SK-N-MC (cell line): ENCODE measurements around the gene ETV6.

ENCODE experiments used
- EZH2 ChIP-seq: fragments of 200-600 bp; sonication (generic); IDR thresholded peaks from one replicate; pipeline ENCODE4 v1.6.1; 2017; ENCODE audit warnings: antibody characterized with exemption
- POLR2AphosphoS5 ChIP-seq: IDR thresholded peaks from 2 replicates; pipeline ENCODE4 v1.6.1; 2012; ENCODE audit warnings: mild to moderate bottlenecking, low read depth, low read length, borderline replicate concordance

GRCh38 chr12:11886339-11886738 lies 236.9 kb downstream of the ETV6 start:
- TF ChIP-seq POLR2AphosphoS5 (no peak), EZH2 (no peak)
